ENCODE measurements around the gene RANBP10. TPM values are rescaled to one million over a fixed set of nuclear protein-coding genes. Genes with fewer than 3 reads are reported as not detected.

Gene RANBP10
- total and polyA plus RNA-seq, 2 of the 13 experiments (the other 11 are each of a cell fraction or from before 2014, with no cell fraction given): 9.2 to 22.7 TPM

DNA sequence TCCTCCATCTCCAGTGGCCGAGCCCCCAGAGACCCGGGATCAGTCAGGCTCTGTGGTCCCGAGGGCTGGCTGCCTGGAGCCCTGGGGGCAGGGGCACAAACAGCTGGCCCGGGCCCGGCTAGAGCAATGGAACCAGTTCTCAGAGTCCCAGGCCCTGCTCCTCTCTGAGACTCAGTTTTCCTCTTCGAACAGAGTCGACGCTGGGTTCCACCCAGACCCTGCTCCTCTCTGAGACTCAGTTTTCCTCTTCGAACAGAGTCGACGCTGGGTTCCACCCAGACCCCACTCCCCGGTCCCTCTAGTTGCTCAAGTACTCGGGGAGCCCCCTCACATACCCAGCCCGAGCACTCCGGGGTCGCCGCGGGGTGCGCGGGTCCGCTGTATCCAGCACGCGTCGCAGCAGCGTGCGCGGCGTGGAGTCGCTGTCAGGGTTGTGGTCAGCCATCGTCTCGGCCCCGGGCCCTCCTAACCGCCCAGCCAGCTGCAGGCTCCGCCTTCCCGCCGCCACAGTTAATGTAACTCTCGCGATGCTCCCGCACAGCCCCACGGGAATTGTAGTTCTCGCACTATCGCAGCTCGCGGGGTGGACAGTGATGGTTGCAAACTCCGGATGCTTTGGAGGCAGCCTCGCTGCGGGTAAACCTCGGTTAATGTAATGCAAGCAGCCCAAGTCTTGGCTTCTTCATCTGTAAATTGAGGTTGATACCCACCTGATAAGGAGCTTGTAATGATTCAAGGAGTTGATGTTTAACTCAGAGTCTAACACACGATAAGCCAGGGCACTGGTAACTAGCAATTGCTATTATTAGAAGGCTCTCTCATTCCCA is 27.3 kb upstream of the RANBP10 start (continued):
- no peak for TF ChIP-seq CAMTA2 (CRISPR knock-in tag; IDR thresholded peaks at IDR 0.05; ENCODE audit: borderline replicate concordance)
- TF ChIP-seq NR1H2 (CRISPR knock-in tag; IDR thresholded peaks at IDR 0.05; ENCODE audit: borderline replicate concordance, low read depth): 0 out of 2 replicates have a peak, but pooled peaks have one; percentile 45
- TF ChIP-seq, protein P1, sequence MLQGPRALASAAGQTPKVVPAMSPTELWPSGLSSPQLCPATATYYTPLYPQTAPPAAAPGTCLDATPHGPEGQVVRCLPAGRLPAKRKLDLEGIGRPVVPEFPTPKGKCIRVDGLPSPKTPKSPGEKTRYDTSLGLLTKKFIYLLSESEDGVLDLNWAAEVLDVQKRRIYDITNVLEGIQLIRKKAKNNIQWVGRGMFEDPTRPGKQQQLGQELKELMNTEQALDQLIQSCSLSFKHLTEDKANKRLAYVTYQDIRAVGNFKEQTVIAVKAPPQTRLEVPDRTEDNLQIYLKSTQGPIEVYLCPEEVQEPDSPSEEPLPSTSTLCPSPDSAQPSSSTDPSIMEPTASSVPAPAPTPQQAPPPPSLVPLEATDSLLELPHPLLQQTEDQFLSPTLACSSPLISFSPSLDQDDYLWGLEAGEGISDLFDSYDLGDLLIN (CRISPR knock-in tag; IDR thresholded peaks at IDR 0.05; ENCODE audit: borderline replicate concordance): peak; percentile 99; the same call in 1 of the 2 replicates
- peak; percentile 94 for TF ChIP-seq CBFB (CRISPR knock-in tag; IDR thresholded peaks at IDR 0.05)
- peak; percentile 83; the same call in 1 of the 2 replicates for TF ChIP-seq MIXL1 (CRISPR knock-in tag; IDR thresholded peaks at IDR 0.05)
- no peak for TF ChIP-seq ZNF549 (CRISPR knock-in tag; IDR thresholded peaks at IDR 0.05)
- no peak for TF ChIP-seq ZNF598 (CRISPR knock-in tag; IDR thresholded peaks at IDR 0.05; ENCODE audit: borderline replicate concordance)
- TF ChIP-seq TOPORS (CRISPR knock-in tag; IDR thresholded peaks at IDR 0.05): peak; percentile 89
- TF ChIP-seq SRSF9 (IDR thresholded peaks at IDR 0.05; ENCODE audit: borderline replicate concordance, insufficient read depth, low read depth, low read length, poor library complexity, severe bottlenecking): no peak
- TF ChIP-seq KLF15 (CRISPR knock-in tag; IDR thresholded peaks at IDR 0.05; ENCODE audit: borderline replicate concordance): 0 out of 2 replicates have a peak, but pooled peaks have one; percentile 52
- TF ChIP-seq, protein P2, sequence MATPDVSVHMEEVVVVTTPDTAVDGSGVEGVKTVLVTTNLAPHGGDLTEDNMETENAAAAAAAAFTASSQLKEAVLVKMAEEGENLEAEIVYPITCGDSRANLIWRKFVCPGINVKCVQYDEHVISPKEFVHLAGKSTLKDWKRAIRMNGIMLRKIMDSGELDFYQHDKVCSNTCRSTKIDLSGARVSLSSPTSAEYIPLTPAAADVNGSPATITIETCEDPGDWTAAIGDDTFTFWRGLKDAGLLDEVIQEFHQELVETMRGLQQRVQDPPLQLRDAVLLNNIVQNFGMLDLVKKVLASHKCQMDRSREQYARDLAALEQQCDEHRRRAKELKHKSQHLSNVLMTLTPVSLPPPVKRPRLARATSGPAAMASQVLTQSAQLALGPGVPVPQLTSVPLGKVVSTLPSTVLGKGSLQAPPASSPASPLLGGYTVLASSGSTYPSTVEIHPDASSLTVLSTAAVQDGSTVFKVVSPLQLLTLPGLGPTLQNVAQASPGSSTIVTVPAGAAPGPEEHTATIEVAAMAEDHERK (CRISPR knock-in tag; IDR thresholded peaks at IDR 0.05; ENCODE audit: low read depth): peak; percentile 38; the same call in 1 of the 2 replicates
- TF ChIP-seq SMYD3 (CRISPR knock-in tag; IDR thresholded peaks at IDR 0.05): peak; percentile 87
- peak; percentile 87; the same call in 1 of the 2 replicates for TF ChIP-seq ZFP82 (CRISPR knock-in tag; IDR thresholded peaks at IDR 0.05; ENCODE audit: borderline replicate concordance)
- TF ChIP-seq, protein P3, sequence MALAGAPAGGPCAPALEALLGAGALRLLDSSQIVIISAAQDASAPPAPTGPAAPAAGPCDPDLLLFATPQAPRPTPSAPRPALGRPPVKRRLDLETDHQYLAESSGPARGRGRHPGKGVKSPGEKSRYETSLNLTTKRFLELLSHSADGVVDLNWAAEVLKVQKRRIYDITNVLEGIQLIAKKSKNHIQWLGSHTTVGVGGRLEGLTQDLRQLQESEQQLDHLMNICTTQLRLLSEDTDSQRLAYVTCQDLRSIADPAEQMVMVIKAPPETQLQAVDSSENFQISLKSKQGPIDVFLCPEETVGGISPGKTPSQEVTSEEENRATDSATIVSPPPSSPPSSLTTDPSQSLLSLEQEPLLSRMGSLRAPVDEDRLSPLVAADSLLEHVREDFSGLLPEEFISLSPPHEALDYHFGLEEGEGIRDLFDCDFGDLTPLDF (CRISPR knock-in tag; IDR thresholded peaks at IDR 0.05): peak; percentile 94
- TF ChIP-seq RORA (CRISPR knock-in tag; IDR thresholded peaks at IDR 0.05): no peak
- TF ChIP-seq, protein P4, sequence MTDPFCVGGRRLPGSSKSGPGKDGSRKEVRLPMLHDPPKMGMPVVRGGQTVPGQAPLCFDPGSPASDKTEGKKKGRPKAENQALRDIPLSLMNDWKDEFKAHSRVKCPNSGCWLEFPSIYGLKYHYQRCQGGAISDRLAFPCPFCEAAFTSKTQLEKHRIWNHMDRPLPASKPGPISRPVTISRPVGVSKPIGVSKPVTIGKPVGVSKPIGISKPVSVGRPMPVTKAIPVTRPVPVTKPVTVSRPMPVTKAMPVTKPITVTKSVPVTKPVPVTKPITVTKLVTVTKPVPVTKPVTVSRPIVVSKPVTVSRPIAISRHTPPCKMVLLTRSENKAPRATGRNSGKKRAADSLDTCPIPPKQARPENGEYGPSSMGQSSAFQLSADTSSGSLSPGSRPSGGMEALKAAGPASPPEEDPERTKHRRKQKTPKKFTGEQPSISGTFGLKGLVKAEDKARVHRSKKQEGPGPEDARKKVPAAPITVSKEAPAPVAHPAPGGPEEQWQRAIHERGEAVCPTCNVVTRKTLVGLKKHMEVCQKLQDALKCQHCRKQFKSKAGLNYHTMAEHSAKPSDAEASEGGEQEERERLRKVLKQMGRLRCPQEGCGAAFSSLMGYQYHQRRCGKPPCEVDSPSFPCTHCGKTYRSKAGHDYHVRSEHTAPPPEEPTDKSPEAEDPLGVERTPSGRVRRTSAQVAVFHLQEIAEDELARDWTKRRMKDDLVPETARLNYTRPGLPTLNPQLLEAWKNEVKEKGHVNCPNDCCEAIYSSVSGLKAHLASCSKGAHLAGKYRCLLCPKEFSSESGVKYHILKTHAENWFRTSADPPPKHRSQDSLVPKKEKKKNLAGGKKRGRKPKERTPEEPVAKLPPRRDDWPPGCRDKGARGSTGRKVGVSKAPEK (CRISPR knock-in tag; IDR thresholded peaks at IDR 0.05; ENCODE audit: borderline replicate concordance): no peak
- TF ChIP-seq, protein P5, sequence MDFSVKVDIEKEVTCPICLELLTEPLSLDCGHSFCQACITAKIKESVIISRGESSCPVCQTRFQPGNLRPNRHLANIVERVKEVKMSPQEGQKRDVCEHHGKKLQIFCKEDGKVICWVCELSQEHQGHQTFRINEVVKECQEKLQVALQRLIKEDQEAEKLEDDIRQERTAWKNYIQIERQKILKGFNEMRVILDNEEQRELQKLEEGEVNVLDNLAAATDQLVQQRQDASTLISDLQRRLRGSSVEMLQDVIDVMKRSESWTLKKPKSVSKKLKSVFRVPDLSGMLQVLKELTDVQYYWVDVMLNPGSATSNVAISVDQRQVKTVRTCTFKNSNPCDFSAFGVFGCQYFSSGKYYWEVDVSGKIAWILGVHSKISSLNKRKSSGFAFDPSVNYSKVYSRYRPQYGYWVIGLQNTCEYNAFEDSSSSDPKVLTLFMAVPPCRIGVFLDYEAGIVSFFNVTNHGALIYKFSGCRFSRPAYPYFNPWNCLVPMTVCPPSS (IDR thresholded peaks at IDR 0.05): no peak
- TF ChIP-seq PCBP1 (IDR thresholded peaks at IDR 0.05; ENCODE audit: borderline replicate concordance, low read depth, low read length): no peak
- peak; percentile 78 for TF ChIP-seq ZNF33B (CRISPR knock-in tag; IDR thresholded peaks at IDR 0.05)

All from HepG2 (cell line).